ENCODE data around the gene NAT16.

The NAT16 gene

DNA sequence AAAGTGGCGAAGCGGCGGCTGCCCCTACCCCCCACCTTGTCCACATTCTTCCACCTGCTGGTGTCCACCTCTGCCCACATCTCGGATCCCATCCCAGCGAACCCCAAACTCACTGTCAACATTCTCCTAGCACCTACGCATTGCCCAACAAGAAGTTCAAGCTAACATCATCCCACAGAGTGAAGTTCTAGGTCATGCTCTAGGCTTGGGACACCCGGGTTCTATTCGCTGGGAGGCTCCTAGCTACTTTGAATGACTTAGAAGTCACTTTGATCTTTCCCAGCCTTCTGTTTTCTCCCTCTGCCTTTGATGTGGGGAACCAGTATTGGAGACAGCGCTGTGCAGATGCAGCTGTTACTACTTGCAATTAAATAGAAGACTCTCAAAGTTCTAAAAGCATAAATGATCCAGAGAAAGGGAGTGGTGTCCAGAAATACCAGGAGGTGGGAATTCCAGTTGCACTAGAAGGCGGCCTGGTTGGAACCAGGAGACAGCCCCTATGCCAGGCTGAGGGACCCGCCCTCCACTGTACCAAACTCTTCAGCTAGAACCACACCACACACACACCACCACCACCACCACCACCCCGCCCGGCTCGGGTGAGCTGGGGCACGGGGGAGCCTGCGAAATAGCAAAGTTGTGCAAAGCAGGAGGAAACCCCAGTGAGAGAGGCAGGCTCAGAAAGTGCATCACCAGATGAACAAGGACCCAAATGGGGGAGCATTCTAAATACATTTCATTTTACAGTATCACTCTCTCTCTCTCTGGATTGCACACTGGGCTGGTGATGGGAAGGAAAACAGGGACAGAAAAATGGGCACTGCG lies 9.3 kb downstream of the NAT16 start:
- DNase-seq = peak; percentile 14

DNA sequence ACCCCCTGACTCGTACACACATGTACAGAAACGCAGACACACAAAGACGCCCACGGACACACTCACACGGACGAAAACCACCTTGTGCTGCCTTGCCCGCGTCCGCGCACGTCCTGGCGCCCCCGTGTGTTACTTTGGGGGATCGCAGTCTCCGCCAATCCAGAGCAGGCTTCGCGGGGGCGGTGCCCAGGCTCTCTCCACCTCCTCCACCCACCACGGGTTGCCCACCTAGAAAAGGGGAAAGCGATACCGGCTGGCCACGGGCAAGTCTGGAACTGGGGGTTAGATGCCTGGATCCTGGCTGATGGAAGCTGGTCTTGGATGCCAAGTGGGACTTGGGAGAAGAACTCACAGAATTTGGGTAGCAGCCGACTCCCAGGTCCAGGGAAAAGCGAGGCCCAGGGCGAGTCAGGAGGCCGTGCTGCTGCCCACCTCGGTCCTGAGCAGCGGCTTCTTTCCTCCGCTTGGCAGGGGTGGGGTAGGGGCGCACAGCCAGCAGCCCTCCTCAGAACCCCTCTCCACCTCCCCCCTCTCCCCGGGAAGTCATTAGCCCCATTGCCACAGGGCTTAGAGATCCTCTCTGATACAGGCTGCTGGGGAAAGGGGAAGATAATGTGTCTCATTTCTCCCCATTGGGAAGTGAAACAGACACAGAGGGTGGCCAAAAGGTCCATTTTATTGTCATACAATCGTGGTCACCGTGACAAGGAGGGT lies 10.1 kb downstream of the NAT16 start:
- DNase-seq = peak; percentile 88

DNA sequence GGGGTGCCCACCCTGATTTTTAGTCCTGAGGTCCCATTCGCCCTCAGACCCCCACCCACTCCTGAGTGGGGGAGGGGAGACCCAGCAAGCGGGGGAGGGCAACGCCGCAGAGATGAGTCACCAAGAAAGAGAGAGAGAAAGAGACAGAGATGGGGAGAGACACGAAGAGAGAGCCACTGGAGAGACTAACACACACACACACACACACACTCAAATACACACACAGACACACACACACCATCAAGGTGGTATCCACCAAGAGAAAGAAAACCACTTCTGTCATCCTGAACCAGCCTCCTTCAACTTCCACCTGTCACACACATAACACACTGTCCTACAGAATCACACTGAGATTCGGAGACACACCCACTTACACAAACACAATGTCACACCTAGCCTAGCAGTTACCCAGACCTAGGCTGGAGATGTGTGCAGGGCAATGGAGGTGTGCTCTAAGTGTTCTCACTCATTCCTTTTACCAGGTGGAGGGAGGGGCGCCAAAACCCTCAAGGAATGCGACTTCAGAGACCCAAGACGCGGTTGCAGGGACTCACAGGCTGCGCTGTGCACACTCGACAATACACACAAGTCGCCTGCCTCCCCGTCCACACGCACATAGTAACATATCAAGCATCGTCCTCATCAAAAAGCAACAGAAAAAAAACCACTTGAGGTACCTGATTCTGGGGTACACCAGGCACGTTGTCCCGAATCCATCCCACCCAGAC lies 10.8 kb downstream of the NAT16 start:
- DNase-seq = no peak

DNA sequence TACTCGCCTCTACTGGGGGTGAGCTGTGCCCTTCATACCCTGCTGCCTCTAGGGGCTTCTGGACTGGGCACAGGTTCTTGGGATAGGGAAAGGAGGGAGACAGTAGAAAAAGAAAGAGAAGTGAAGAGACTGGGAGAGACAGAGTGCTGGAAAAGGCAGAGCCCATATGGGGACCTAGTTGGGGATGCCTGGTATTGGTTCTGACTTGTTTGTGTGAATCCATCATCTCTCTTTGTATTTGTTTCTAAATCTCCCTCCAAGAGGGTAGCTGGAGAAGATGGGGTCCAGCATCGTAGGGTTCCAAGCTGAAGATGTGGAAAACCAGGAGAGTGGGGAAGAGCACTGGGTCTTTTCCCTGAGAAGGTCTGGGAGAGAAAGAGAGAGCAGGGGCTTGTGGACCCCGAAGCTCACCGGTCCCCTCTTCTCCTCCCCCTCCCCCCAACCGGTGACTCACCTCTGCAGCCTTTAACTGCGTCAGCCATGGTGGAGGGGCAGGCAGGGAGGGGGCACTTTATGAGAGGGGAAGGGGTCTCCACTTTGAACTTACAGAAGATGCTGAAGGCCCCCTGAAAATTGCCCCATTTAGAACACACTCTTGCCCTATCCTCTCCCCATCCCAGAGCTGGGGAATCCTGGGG lies 11.6 kb downstream of the NAT16 start:
- no peak for DNase-seq

DNA sequence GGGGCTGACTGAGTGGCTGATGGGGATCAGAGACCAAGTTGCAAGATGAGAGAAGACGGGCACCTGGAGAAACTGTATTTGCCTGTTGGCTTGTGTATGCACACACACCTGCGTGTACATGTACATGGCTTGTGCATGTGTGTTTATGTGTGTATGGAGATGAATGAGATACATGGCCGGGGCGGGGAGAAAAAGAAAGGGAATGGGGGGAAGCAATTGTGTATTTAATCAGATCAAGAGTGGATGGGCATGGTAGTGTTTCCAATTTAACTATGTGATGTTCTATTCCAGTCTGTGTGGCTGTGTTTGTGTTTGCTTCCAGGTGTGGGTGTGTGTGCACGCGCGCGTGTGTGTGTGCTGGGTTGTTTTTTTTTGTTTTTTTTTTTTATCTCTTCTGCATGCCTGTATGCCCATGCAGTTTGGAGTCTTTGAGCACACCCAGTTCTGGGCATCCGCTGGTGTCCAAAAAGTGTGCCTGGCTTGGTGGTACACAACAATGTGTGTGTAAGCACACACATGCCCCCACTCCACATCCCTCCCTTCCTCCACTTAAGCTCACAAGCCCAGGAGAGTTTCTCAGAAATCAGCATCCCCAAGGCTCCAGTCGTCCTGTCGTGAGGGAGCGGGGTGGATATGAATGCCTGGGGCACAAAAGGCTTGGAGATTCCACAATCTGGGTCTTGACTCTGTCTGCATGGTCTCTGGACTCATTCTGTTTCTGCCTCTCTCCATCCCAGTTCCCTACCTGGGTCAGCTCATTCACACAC lies 12.3 kb downstream of the NAT16 start:
- peak; percentile 12 for DNase-seq

DNA sequence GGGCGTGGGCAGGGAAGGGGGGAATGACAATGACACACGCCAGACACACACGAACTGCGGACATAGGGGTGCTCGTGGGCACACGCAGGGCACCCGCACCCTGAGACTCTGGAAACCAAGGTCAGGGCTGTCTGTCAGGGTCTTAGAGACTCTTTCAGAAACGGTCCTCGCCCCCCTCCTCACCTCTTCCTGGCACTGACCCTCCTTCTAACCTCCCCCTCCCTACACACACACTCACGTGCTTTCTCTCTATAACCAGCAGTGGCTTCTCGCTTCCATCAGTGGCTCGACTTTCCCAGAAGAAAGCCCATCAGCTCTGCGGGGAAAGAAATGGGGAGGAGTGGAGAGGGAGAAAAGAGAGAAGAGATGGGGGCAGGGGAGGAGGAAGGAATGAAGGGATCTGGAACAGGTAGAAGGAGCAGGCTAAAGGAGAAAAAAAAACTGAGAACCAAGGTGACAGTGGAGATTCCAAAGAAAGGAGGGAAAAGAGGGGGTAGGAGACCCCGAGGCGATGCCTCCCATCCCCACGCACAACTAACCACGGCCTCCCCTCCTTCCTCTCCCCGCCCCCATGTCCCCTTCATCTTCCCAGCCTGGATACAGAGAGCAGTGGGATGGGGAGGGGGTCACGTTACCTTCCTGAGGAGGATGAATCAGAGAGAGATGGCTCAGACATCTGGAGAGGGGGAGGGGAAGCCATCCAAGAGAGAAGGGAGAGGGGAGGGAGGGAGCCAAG lies 13.0 kb downstream of the NAT16 start:
- peak; percentile 78 for DNase-seq

DNA sequence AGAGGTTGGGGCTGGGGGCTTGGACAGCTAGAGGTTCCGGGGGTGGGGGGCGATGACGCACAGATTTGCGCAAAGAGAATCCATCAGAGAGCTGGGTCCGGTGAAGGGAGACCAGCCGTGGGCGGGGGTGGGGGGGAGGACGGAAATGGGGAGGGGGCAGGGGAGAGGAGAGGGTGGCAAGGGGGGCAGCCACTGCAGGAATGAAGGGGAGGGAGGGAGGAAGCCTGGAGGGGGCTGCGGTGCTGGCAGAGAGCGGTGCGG lies 13.5 kb downstream of the NAT16 start:
- no peak for DNase-seq

DNA sequence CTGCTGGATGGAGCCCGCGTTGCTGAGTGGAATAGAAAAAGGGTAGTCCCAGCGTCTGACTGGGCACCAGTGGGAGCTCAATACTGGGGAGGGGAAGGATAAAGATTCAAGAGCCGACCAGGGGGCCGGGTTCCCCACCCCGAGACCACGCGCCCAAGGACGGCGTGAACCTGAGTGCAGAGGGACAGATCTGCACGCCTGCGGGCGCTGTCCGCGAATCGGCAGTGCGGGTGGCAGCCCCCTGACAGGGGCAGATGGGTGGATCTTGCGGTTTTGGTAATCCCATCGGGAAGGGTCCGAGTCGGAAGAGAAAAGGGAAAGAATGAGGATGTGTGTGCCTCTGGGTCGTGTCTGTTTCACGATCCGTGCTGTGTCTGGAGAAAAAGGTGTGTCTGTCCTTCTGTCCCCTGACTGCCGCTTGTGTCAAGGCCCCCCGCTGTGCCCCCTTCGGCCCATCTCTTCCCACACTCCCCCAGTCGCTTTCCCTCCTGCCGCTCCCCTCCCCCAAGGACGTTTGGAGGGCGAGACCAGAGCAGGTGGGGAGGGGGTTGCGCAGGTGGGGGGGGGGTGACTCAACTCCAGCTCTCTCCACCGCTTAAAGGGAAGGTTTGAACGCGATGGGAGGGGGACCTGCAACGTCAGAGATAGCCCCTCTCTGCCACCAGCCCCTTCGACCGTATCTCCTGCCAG lies 14.0 kb downstream of the NAT16 start:
- DNase-seq = no peak

DNA sequence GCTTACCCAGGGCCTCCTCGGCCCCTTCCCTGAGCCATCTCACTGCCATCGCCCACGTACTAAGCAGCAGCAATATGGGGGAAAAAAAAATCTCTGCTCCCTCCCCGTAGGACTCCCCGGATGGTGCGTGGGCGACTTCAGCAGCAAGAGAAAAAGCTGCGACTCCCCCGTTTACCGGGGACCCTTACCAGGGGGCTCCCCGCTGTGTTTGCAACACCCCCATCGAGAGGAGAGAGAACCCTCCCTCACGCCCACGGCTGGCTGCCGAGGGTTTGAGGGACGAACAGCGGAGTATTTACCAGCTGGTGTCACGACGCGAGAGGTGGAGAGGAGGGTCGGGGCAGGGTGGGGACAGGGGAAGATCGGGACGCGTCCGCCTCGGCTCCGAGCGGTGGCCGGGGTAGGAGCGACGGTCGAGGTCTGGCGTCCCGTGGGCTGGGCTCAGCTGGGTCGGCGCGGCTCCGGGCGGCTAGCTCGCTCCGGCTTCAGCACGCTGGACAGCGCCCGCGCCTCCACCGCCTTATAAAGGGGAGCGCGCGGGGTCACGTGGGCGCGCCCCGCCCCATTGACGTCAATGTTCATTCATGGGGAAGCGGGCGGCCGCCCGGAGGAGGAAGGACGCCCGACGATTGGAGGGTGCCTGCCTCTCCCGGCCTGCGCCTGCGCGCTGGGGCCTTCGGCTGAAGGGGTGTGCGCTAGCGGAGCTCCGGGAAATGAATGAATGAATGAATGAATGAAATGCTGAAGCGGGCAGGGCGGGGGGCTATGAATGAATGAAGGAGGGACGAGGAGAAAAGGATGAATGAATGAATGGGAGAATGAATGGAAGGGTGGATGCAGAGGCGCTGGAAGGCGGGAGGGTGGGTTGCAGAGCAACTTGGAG lies 14.8 kb downstream of the NAT16 start, which contains the start of gene VGF:
Gene VGF (minus strand): TSS at position 495 of the 883 bp plus-strand sequence. CDS start 726 bp downstream, outside the sequence.
- DNase-seq = peak; percentile 97

DNA sequence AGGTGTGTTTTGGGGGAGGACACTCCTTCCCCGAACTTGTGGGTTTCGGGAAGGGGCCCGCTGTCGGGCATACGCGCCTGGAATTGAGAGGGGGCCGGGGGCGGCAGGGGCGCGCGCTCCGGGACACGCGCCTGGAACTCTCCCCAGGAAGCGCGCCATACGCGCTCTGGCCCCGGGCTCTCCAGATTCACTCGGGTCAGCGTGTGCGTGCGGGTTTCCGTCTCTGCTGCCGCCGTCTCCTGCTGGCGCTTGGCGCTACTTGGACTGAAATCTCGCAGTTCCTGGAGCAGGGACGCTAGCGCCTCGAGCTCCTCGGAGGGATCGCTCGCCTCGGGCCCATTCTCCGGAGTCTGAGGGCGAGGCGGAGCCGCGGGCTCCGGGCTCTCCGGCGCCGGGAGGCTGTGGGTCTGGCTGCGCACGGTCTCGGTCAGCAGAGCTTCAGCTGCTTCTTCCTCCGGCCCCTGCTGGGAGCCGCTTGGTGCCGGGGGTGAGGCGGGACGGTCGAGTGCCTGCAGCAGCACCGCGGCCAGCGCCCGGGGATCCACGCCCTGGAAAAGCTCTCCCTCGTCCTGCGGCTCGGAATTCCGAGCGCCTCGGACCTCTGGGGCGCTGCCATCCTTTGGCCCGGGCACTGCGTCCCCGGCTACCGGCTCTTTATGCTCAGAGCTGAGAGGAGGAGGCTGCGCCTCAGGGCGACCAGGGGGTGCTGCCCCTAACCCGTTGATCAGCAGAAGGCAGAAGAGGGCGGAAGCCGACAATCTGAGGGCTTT lies 15.8 kb downstream of the NAT16 start:
- peak; percentile 66 for DNase-seq

DNA sequence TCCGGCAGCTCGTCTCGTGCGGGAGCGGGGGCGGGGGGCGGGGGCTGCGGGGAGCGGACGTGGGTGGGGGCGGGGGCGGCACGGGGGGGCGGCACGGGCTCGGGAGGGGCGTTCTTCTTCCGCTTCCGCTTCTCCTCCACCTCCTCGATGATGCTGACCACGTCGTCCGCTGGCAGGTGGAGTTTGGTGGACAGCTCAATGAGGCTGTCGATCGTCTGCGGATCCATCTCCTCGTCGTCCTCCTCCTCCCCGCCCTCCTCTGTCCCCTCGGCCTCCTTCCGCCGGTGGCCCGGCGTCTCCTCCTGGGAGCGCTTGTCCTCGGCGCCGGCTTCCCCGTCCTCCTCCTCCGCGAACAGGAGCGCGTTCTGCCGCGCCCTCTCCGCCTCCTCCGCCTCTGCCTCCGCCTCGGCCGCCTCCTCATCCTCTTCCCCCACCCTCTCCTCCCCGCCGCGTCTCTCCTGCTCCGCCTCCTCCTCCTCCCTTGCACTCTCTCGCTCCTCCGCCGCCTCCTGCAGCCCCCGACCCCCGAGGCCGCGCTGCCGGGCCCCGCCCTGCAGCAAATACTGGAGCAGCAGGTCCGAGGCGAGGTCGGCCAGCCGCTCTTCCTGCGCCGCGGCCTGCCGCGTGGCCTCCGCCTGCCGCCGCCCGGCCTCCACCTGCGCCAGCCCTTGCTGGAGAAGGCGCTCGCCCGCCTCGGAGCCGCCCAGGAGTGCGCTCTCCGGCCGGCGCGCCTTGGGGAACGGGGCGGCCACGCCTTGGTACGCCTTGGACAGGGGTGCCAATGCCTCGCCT lies 16.6 kb downstream of the NAT16 start:
- DNase-seq = peak; percentile 80

DNA sequence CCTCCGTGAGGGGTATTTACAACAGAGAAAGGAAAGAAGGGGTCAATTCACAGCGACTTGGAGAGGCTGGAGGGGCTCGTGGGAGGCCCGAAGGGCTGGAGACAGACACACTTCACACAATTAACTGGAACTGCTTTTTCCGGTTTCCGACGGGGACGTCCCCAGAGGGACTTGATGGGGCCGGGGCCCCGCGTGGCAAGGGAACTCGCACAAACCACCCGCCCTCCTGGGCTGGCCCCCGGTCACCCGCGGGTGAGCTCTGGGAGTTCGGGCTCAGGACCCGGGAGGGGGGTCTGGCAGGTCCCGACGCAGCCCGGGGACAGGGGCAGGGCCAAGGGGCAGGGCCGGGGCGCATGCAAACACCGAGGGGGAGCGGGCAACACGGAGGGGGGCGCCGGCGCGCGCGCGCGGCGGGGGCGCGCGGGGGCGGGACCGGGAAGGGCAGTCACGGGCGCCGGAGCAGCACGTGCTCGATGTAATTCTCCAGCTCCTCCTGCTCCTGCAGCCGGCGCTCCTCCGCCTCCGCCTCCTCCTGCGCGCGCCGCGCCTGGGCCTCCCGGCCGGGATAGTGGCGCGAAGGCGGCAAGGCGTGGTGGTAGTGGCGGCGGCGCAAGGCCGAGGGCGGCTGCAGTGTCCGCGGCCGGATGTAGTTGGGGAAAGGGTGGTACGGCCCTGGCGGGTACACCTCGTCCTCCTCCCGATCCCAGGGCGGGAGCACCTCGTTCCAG lies 17.4 kb downstream of the NAT16 start:
- DNase-seq = peak; percentile 79

DNA sequence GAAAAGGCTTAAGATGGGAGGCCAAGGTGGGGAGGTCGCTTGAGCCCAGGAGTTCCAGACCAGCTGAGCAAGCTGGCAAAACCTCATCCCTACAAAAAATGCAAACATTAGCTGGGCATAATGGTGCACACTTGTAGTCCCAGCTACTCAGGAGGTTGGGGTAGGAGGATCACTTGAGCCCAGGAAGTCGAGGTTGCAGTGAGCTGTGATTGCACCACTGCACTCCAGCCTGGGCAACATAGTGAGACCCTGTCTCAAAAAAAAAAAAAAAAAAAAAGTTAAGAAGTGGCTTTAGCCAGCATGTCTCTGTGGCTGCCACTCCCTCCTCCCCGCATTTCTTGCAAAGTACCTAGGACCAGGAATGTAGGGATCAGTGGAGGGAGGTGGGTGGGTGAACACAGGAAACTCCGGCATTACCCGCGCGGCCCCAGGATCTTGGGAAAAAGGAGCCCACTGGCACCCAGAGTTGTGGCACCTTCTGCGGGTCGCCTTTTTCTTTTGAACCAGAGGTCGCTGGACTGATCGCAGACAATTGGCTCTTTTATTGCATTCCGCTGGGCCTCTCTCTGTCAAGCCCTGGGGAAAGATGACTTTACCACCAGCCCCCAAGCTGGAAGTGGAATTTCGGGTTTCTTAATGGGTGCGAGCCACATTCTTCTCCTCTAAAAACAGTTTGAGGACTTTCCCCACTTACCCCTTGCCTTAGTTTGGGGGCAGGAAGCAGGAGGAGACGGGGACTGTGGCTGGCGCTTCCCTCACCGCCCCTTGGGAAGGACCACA lies 18.2 kb downstream of the NAT16 start:
- DNase-seq = no peak

DNA sequence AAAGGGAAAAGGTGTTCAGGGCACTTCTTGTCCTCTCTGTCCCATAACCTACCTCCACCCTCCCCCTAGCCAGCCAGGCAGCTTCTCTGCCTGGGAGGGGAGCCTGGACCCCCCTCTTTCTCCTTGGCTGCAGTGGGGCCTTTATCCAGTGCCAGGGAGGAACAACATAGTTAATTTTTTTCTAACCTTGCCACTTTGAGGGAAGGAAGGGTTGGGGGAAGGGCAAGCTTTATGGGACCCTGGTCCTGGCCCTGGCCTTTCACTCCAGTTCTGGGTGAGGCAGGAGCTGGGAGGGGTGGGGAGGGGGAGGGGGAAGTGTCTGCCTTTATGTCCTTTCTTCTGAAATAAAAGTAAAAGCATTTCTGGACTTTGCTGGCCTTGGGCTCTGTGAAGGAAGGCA lies 19.2 kb downstream of the NAT16 start:
- no peak for DNase-seq

DNA sequence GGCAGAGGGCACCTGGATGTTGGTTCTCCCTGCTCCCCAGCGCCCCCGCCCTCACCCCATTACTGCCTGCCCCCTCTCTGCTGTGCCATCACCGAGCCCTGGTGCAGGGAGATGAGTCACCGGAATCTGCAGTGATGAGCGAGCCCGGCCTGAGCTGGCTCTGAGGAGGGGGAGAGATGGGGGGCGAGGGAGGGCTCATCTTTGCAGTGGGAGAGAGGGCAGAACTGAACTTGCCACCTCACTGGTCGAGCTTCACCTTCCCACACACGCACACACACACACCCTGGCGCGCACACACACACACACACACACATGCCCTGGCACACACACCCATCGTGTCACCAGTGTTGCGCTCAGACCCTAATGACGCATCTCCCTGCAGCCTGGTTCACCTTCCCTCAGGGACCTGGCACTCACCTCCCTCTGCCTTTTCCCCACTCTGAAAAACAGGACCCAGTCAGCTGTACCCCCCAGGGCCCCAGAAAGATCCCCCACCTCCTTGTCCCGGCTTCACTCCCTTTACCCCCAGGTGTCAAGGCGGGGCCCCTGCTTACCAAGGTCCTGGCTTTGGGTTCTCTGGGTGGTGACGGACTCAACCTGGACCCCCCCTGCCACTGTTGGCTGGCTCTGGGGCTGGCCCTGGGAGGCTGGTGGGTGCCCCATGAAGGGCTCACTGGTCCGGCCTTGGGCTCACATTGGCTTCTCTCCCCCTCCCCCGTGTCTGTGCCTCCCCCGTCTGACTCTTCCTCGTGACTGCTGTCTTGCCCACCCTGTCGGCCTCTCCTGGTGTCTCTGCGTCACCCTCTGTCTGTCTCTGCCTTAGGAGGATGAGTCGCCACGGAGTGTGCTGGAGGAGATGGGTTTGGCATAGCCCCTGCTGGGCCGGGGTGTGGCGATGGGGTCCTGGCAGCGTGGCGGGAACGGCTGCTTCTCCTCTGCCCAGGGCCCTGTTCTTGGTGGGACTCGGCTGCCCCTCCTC lies 20.1 kb downstream of the NAT16 start:
- DNase-seq = no peak

Measured in eye (tissue), 1 donor.